ENCODE results near the gene THRB.

The THRB gene

GRCh38 chr3:24354230-24354629 lies 140.4 kb downstream of the THRB start:
- Mint-ChIP-seq H3K9me3 (no peaks in the 10 kb centered on the region), H3K27ac (ENCODE audit: low read depth) (no peak overlapping the region), H3K4me1 (no peaks in the 10 kb centered on the region), H3K36me3 (ENCODE audit: insufficient read depth) (peaks cover 1% of the 10 kb centered on the region), H3K4me3 (no peak overlapping the region), H3K27me3 (no peaks in the 10 kb centered on the region)
- DNase-seq (ENCODE audit: low spot score in 2 of 2) (no peak), ATAC-seq (replicated peaks; ENCODE audit: extremely low read depth, poor library complexity, severe bottlenecking) (no peak)

DNA sequence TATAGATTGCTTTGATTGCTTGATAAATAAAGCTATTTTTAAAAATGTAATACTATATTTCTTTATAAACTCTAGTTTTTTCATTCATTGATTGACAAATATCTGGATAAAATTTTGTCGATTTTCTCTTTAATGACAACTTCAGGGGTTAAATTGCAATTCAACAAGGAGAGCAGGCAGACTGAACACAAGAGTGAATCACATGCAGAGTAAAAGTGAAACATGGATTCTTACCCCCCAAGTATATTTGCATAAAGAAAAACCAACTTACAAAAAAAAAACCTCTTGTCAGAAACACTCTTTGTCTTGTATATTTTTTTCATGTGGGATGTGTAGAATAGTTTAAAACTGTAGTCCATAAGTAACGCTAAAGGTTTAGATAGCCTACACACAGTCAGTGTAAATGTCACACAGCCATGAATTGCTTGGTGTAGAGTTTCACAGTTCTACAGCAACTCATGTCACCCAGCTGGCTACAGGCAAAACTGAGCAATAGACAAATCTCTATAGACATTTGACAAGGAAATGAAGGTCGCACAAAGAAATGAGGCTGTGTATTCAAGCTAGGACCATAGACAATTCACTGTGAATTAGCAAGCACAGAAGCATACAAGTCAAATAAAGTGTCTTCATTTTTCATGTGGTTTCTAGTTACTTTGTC lies 141.6 kb downstream of the THRB start:
- Mint-ChIP-seq H3K4me1 (no peaks in the 10 kb centered on the region), H3K36me3 (ENCODE audit: insufficient read depth) (peaks cover 1% of the 10 kb centered on the region), H3K27me3 (no peaks in the 10 kb centered on the region), H3K4me3 (no peak overlapping the region), H3K27ac (ENCODE audit: low read depth) (no peak overlapping the region), H3K9me3 (no peaks in the 10 kb centered on the region)
- ATAC-seq (replicated peaks; ENCODE audit: extremely low read depth, poor library complexity, severe bottlenecking) (no peak), DNase-seq (ENCODE audit: low spot score in 2 of 2) (no peak)

DNA sequence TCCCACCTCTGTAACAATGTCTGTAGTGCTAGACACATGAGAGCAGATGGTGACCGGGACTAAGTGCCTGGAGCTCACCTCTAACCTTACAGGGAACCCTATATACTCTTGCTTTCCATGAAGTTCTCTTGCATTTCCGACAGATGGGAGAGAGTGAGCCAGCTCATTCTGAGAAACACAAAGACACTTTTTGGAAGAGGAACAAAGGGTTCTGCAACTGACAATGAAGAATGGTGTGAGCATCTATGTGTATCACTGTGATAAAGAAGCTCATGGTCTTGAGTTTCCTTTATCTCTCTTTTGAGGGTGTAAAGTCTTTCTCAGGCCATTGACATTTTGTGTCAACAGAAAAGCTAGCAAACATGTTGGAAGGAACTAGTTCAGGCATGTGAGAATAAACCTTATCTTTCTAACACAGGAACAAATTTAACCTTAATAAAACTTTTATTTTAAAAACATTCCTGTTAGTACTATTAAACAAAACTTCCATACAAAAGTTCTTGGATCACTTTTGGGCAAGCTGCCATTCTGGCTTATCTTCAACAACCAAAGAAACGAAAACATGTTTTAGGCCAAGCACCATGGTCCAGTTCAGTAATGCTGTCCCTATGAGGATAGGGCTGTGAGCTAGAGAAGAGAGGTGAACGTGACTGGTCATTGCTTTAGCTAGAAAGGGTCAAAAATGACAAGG lies 142.7 kb downstream of the THRB start:
- H3K27me3 Mint-ChIP-seq, result no peaks in the 10 kb centered on the region
- ATAC-seq (replicated peaks; ENCODE audit: extremely low read depth, poor library complexity, severe bottlenecking), result no peak
- H3K4me1 Mint-ChIP-seq, result no peaks in the 10 kb centered on the region

DNA sequence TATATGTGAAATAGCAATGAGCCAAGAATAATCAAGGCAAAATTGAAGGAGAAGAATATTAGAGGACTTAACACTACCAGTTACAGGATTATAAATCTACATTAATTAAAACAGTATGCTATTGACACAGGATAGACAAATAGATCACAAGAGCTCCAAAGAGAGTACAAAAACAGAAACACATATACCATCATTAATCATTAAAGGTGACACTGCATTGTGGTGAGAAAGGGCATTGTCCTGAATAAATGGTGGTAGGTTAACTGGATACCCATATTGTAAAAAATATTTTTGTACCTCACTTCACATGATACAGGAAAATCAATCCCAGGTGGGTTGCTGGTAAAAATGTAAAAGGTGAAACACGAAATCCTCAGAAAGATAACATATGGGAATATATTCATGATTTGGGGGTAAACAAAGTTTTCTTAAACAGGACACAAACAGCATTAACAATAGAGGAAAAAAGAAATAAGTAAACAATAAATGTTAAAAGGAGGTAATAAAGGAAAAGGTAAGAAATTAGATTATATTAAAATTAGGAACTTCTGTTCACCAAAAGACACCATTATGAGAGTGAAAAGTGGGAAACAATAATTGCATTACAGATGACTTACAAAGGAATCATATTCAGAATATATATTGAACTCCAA lies 145.2 kb downstream of the THRB start:
- Mint-ChIP-seq H3K36me3 (ENCODE audit: insufficient read depth) (peaks cover 3% of the 10 kb centered on the region), H3K9me3 (no peaks in the 10 kb centered on the region), H3K4me3 (no peak overlapping the region), H3K27me3 (no peaks in the 10 kb centered on the region), H3K27ac (ENCODE audit: low read depth) (no peak overlapping the region), H3K4me1 (no peaks in the 10 kb centered on the region)
- DNase-seq (ENCODE audit: low spot score in 2 of 2) (no peak), ATAC-seq (replicated peaks; ENCODE audit: extremely low read depth, poor library complexity, severe bottlenecking) (no peak)

More for the DNA sequence above, 142.7 kb downstream of the THRB start:
- Mint-ChIP-seq H3K36me3 (ENCODE audit: insufficient read depth) (peaks cover 3% of the 10 kb centered on the region), H3K27ac (ENCODE audit: low read depth) (no peak overlapping the region), H3K4me3 (no peak overlapping the region), H3K9me3 (no peaks in the 10 kb centered on the region)
- no peak for DNase-seq (ENCODE audit: low spot score in 2 of 2)

DNA sequence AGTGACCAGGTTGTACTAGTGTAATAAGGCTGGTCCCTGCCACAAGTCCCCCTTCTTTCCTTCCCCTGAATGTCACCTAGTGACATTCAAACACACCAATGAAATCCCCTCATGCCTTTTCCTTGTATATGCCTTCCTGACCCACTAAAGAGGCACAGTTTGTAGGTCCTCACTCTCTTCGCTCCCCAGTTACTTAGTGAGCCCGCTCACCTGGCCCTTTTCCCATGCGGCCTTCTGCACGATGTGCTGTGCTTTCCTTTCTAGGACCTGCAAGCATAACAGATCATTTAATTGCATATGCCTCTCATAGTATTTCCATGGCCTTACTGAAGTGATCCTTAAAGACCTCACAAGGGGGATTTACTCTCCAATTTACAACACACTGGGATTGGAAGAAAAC lies 146.3 kb downstream of the THRB start:
- DNase-seq (ENCODE audit: low spot score in 2 of 2), result no peak
- Mint-ChIP-seq H3K9me3 (no peaks in the 10 kb centered on the region), H3K27ac (ENCODE audit: low read depth) (no peak overlapping the region), H3K36me3 (ENCODE audit: insufficient read depth) (peaks cover 3% of the 10 kb centered on the region), H3K27me3 (no peaks in the 10 kb centered on the region), H3K4me1 (no peaks in the 10 kb centered on the region), H3K4me3 (no peak overlapping the region)
- no peak for ATAC-seq (replicated peaks; ENCODE audit: extremely low read depth, poor library complexity, severe bottlenecking)

DNA sequence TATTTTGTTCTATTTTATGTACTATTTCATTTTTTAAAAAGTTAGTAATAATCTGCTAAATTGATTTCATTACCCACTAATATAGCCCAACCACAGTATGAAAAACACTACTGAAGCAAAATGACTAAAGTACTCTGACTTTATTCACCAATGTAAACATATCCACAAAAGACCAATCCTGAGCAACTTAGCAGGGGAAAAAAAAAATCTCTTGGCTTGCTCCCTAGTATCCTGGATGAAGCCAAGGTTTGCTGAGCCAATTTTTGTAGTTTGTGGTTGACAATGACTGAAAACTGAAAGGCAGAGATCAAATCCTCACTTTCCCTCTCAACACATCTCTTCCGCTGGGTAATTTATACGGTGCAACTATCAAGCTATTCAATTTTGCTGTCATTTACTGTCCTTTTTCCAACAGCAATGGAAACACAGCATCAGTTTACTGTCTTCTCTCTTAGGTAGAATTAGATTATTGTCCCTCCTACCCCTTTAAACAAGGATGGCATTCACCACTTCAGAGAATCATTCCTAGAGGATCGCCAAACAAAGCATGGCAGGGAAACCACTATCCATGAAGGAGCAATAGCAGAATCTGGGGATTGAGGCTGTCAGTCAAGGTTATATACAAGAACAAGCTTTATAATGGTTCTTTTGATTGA lies 149.7 kb downstream of the THRB start:
- Mint-ChIP-seq H3K27ac (ENCODE audit: low read depth) (no peak overlapping the region), H3K4me1 (no peaks in the 10 kb centered on the region), H3K27me3 (no peaks in the 10 kb centered on the region), H3K36me3 (ENCODE audit: insufficient read depth) (peaks cover 2% of the 10 kb centered on the region), H3K4me3 (no peak overlapping the region), H3K9me3 (no peaks in the 10 kb centered on the region)
- DNase-seq (ENCODE audit: low spot score in 2 of 2) (no peak), ATAC-seq (replicated peaks; ENCODE audit: extremely low read depth, poor library complexity, severe bottlenecking) (no peak)

DNA sequence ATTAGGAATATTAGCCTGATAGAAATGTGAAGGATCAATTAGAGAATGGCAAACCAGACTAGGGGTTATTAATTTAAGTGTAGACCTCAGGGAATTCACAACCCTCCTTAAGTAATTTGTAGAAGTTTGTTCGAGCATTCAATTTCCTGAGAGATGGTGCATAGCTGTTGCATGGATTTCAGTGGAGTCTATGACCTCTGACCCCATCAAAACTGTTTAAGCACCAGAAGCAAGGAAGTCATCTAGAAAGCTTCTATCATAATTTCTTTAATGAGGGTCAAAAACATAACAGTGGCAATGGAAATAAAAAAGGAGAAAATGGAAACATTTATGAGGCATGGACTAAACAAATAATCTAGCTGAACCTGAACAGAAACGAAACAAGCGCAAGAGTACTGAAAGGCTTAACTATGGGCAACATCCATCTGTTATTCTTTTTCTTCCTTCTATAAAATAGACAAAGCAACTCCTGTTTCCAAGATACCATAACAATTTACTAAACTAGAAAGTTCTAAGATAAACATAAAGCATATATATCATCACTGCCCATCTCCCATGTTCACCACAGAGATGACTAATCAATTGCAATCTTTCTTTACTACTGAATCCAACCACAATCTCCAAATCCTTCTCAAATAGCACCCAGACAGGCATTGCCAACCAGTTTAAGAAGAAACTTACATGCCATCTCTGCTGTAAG lies 151.4 kb downstream of the THRB start:
- no peak for DNase-seq (ENCODE audit: low spot score in 2 of 2)
- peaks cover 2% of the 10 kb centered on the region for H3K36me3 Mint-ChIP-seq (ENCODE audit: insufficient read depth)
- H3K27me3 Mint-ChIP-seq, result no peaks in the 10 kb centered on the region
- H3K9me3 Mint-ChIP-seq, result no peaks in the 10 kb centered on the region
- no peak overlapping the region for H3K4me3 Mint-ChIP-seq
- no peak overlapping the region for H3K27ac Mint-ChIP-seq (ENCODE audit: low read depth)
- no peak for ATAC-seq (replicated peaks; ENCODE audit: extremely low read depth, poor library complexity, severe bottlenecking)
- H3K4me1 Mint-ChIP-seq, result no peaks in the 10 kb centered on the region

DNA sequence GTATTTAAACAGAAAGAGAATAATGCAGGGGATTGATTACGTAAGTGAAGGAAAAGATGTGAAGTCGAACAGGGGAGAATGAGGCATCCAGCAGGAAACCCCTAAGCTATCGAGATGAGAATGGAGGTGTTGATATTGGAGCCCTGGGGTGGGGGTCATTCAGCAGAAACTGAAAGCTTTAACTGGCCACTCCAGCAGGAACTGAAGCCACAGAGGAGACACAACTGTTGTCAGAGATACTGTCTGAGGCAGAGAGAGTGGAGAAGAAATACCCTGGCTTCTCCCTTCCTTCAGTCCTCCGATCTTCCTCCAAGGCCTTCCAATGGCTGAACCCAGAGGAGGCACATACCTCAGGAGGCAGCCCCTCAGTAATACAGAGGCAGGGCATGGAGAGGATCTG lies 152.4 kb downstream of the THRB start:
- Mint-ChIP-seq H3K36me3 (ENCODE audit: insufficient read depth) (peaks cover 2% of the 10 kb centered on the region), H3K4me3 (no peak overlapping the region)
- no peak for ATAC-seq (replicated peaks; ENCODE audit: extremely low read depth, poor library complexity, severe bottlenecking)

DNA sequence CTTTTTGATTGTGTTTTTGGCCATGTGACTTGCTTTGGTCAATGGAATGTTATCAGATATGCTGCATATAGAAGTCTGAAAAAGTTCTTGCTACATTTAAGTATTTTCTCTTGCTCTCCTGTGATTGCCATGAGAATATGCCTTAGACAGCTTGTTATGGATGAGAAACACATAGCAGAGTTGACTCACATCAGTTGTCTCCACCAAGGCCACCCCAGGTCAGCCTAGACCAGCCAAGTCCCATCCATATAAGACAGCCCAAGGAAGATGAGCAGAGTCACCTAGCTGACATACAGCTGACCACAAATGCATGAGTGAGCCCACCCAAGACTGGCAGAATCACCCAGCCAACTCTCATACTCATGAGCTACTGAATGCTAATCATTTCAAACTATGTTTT lies 153.0 kb downstream of the THRB start:
- no peak overlapping the region for H3K27ac Mint-ChIP-seq (ENCODE audit: low read depth)
- no peaks in the 10 kb centered on the region for H3K4me1 Mint-ChIP-seq
- no peaks in the 10 kb centered on the region for H3K9me3 Mint-ChIP-seq
- ATAC-seq (replicated peaks; ENCODE audit: extremely low read depth, poor library complexity, severe bottlenecking) (no peak), DNase-seq (ENCODE audit: low spot score in 2 of 2) (no peak)
- H3K27me3 Mint-ChIP-seq, result no peaks in the 10 kb centered on the region
- H3K36me3 Mint-ChIP-seq (ENCODE audit: insufficient read depth), result no peaks in the 10 kb centered on the region
- no peak overlapping the region for H3K4me3 Mint-ChIP-seq

More for the DNA sequence above, 152.4 kb downstream of the THRB start:
- H3K9me3 Mint-ChIP-seq, result no peaks in the 10 kb centered on the region
- no peak overlapping the region for H3K27ac Mint-ChIP-seq (ENCODE audit: low read depth)
- DNase-seq (ENCODE audit: low spot score in 2 of 2), result no peak
- H3K27me3 Mint-ChIP-seq, result no peaks in the 10 kb centered on the region
- no peaks in the 10 kb centered on the region for H3K4me1 Mint-ChIP-seq

GRCh38 chr3:24340966-24341365 lies 153.7 kb downstream of the THRB start:
- H3K36me3 Mint-ChIP-seq (ENCODE audit: insufficient read depth), result no peaks in the 10 kb centered on the region
- H3K9me3 Mint-ChIP-seq, result no peaks in the 10 kb centered on the region
- no peaks in the 10 kb centered on the region for H3K4me1 Mint-ChIP-seq
- no peak for ATAC-seq (replicated peaks; ENCODE audit: extremely low read depth, poor library complexity, severe bottlenecking)
- H3K27me3 Mint-ChIP-seq, result no peaks in the 10 kb centered on the region
- DNase-seq (ENCODE audit: low spot score in 2 of 2), result no peak
- H3K4me3 Mint-ChIP-seq, result no peak overlapping the region
- no peak overlapping the region for H3K27ac Mint-ChIP-seq (ENCODE audit: low read depth)

DNA sequence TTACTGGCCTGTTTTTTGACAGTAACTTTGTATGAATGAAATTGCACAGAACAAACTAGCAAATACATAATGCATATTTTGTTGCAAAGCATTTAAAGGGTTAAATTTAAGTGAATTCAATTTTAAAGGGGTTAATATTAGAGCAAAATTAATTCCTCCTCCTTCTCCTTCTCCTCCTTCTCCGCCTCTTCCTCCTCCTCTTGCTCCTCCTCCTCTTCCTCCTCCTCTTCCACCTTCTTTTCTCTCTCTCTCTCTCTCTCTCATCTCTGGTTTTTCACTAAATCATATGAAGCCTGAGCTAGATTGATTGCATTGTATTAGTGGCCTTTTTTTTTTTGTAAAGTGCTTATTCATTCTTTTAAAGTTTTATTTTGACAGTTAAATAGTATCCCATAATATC lies 154.5 kb downstream of the THRB start:
- no peaks in the 10 kb centered on the region for H3K4me1 Mint-ChIP-seq
- ATAC-seq (replicated peaks; ENCODE audit: extremely low read depth, poor library complexity, severe bottlenecking), result no peak
- no peaks in the 10 kb centered on the region for H3K9me3 Mint-ChIP-seq
- H3K27me3 Mint-ChIP-seq, result no peaks in the 10 kb centered on the region
- no peaks in the 10 kb centered on the region for H3K36me3 Mint-ChIP-seq (ENCODE audit: insufficient read depth)
- H3K27ac Mint-ChIP-seq (ENCODE audit: low read depth), result no peak overlapping the region
- no peak for DNase-seq (ENCODE audit: low spot score in 2 of 2)
- H3K4me3 Mint-ChIP-seq, result no peak overlapping the region

DNA sequence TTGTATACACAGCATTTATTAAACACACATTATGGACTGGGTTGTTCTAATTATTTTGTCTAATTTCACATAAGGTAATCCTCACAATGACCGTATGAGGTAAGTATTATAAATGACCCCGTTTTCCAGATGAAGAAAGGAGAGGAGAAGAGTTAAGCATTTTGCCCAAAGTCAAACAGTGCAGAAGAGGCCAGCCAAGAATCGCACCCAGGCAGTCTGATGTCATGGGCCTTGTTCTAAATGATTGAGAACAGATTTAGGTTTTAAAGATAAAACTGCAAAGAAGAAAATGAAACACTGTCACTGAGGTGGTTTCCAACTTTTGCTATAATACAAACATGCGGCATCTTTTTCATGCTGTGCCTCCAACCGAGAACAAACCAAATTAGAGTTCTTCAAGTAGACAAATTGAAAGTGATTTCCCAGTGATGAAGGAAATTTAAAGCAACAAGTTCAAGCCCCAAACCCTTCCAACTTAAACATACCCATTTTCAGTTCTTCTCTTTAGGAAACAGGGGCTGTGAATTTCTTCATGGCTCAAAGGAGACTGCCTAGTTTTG lies 155.3 kb downstream of the THRB start:
- H3K36me3 Mint-ChIP-seq (ENCODE audit: insufficient read depth), result no peaks in the 10 kb centered on the region
- no peak overlapping the region for H3K4me3 Mint-ChIP-seq
- H3K9me3 Mint-ChIP-seq, result no peaks in the 10 kb centered on the region
- no peaks in the 10 kb centered on the region for H3K4me1 Mint-ChIP-seq
- no peaks in the 10 kb centered on the region for H3K27me3 Mint-ChIP-seq
- DNase-seq (ENCODE audit: low spot score in 2 of 2) (no peak), ATAC-seq (replicated peaks; ENCODE audit: extremely low read depth, poor library complexity, severe bottlenecking) (no peak)
- no peak overlapping the region for H3K27ac Mint-ChIP-seq (ENCODE audit: low read depth)

Data from central memory CD8-positive, alpha-beta T cell (primary cell).